WTC11 (cell line): ENCODE results near the gene KIF3A. TPM values are rescaled to one million over a fixed set of nuclear protein-coding genes. Genes with fewer than 3 reads are reported as not detected.

Experiments used
- ATAC-seq: fragments of 200-7000 bp; cut with Tn5 transposase; 2 replicates; pipeline ENCODE4 v1.10.0; 2021; ENCODE audit warnings: mild to moderate bottlenecking, moderate library complexity
- CTCF ChIA-PET: fragments of 300-600 bp; sonication (Branson Sonifier 250); formaldehyde crosslinking; loops from one replicate; lab custom pipeline; 2021; ENCODE audit warnings: antibody characterized with exemption; lab: Charles Lee
- POLR2A ChIA-PET: fragments of 350-600 bp; sonication (Branson Sonifier 250); formaldehyde crosslinking; loops from one replicate; lab custom pipeline; 2021; ENCODE audit warnings: antibody characterized with exemption; lab: Charles Lee
- DNase-seq: peaks from one replicate; pipeline ENCODE4 v3.0.0; 2021; ENCODE audit warnings: low spot score
- H3K27ac Mint-ChIP-seq: 2 replicates; pipeline ENCODE4 v1.8.0; 2021; ENCODE audit warnings: mixed read lengths
- H3K27me3 Mint-ChIP-seq: 2 replicates; pipeline ENCODE4 v1.8.0; 2021; ENCODE audit warnings: low read depth, mild to moderate bottlenecking, moderate library complexity, mixed read lengths
- H3K36me3 Mint-ChIP-seq: 2 replicates; pipeline ENCODE4 v1.8.0; 2021; ENCODE audit warnings: mixed read lengths
- H3K4me1 Mint-ChIP-seq: 2 replicates; pipeline ENCODE4 v1.8.0; 2022; ENCODE audit warnings: mixed read lengths
- H3K4me3 Mint-ChIP-seq: 2 replicates; pipeline ENCODE4 v1.8.0; 2021; ENCODE audit warnings: mild to moderate bottlenecking, moderate library complexity, mixed read lengths
- H3K9me3 Mint-ChIP-seq: 2 replicates; pipeline ENCODE4 v1.8.0; 2021; ENCODE audit warnings: mixed read lengths
- ATF3 ChIP-seq: sonication (generic); formaldehyde crosslinking; conservative IDR thresholded peaks from 2 replicates; pipeline ENCODE4 v1.8.1; 2022; ENCODE audit warnings: mild to moderate bottlenecking, missing genetic modification reagents
- CBFB ChIP-seq: sonication (generic); formaldehyde crosslinking; IDR thresholded peaks from 2 replicates; pipeline ENCODE4 v1.8.1; 2022; ENCODE audit warnings: mild to moderate bottlenecking, low read depth, missing genetic modification reagents
- CTCF ChIP-seq: fragments of 200-600 bp; IDR thresholded peaks from 2 replicates; pipeline ENCODE4 v1.8.0; 2022; ENCODE audit warnings: antibody characterized with exemption
- E2F1 ChIP-seq: sonication (generic); formaldehyde crosslinking; IDR thresholded peaks from 2 replicates; pipeline ENCODE4 v1.8.0; 2022; ENCODE audit warnings: mild to moderate bottlenecking, missing genetic modification reagents
- ETV6 ChIP-seq: sonication (generic); formaldehyde crosslinking; IDR thresholded peaks from 2 replicates; pipeline ENCODE4 v1.8.1; 2022; ENCODE audit warnings: mild to moderate bottlenecking, missing genetic modification reagents
- GABPB1 ChIP-seq: sonication (generic); formaldehyde crosslinking; IDR thresholded peaks from 2 replicates; pipeline ENCODE4 v1.8.1; 2023; ENCODE audit warnings: mild to moderate bottlenecking, missing genetic modification reagents
- GRHL2 ChIP-seq: fragments of 250-450 bp; sonication (Bioruptor Pico); IDR thresholded peaks from 2 replicates; pipeline ENCODE4 v1.8.0; 2022; ENCODE audit warnings: mild to moderate bottlenecking, moderate library complexity; ENCODE audit not compliant: insufficient replicate concordance, severe bottlenecking
- JUN ChIP-seq: sonication (generic); formaldehyde crosslinking; IDR thresholded peaks from 2 replicates; pipeline ENCODE4 v1.8.0; 2023; ENCODE audit warnings: mild to moderate bottlenecking, missing genetic modification reagents
- MAX ChIP-seq: sonication (generic); formaldehyde crosslinking; IDR thresholded peaks from 2 replicates; pipeline ENCODE4 v1.8.0; 2022; ENCODE audit warnings: mild to moderate bottlenecking, missing genetic modification reagents
- NR1H2 ChIP-seq: sonication (generic); formaldehyde crosslinking; IDR thresholded peaks from 2 replicates; pipeline ENCODE4 v1.9.0; 2021; ENCODE audit warnings: mild to moderate bottlenecking, moderate library complexity, missing genetic modification reagents
- PRRX2 ChIP-seq: fragments of 250-450 bp; sonication (Bioruptor Pico); IDR thresholded peaks from 2 replicates; pipeline ENCODE4 v1.8.0; 2021; ENCODE audit warnings: mild to moderate bottlenecking
- RELA ChIP-seq: sonication (generic); formaldehyde crosslinking; IDR thresholded peaks from 2 replicates; pipeline ENCODE4 v1.8.1; 2022; ENCODE audit warnings: missing genetic modification reagents, mild to moderate bottlenecking, borderline replicate concordance
- SMAD3 ChIP-seq: sonication (generic); formaldehyde crosslinking; IDR thresholded peaks from 2 replicates; pipeline ENCODE4 v1.8.0; 2022; ENCODE audit warnings: missing genetic modification reagents, mild to moderate bottlenecking, borderline replicate concordance
- STAT6 ChIP-seq: sonication (generic); formaldehyde crosslinking; conservative IDR thresholded peaks from 2 replicates; pipeline ENCODE4 v1.8.1; 2023; ENCODE audit warnings: mild to moderate bottlenecking, low read depth, missing genetic modification reagents, moderate library complexity
- TP53 ChIP-seq: sonication (generic); formaldehyde crosslinking; IDR thresholded peaks from 2 replicates; pipeline ENCODE4 v1.8.1; 2023; ENCODE audit warnings: mild to moderate bottlenecking, missing genetic modification reagents
- ZNF281 ChIP-seq: sonication (generic); formaldehyde crosslinking; IDR thresholded peaks from 2 replicates; pipeline ENCODE4 v1.8.0; 2023; ENCODE audit warnings: mild to moderate bottlenecking, missing genetic modification reagents
- ZNF396 ChIP-seq: fragments of 250-450 bp; sonication (Bioruptor Pico); IDR thresholded peaks from 2 replicates; pipeline ENCODE4 v1.8.0; 2021; ENCODE audit warnings: mild to moderate bottlenecking, moderate library complexity, borderline replicate concordance
- ZNF423 ChIP-seq: fragments of 250-450 bp; sonication (Bioruptor Pico); IDR thresholded peaks from 2 replicates; pipeline ENCODE4 v2.1.2; 2022; ENCODE audit warnings: mild to moderate bottlenecking, moderate library complexity
- ZNF532 ChIP-seq: fragments of 250-450 bp; sonication (Bioruptor Pico); IDR thresholded peaks from 2 replicates; pipeline ENCODE4 v1.9.0; 2021; ENCODE audit warnings: mild to moderate bottlenecking, borderline replicate concordance
- total RNA-seq: library from RNA; stranded (reverse); gene quantifications from 3 replicates; pipeline ENCODE4 v1.2.3, GENCODE V29; 2021

KIF3A gene
- total RNA-seq, 1 experiment from 2014 or later = 10.1 TPM

- TF ChIP-seq ZNF396 (CRISPR knock-in tag) = no peak
- TF ChIP-seq E2F1 (CRISPR knock-in tag) = no peak
- no peak for TF ChIP-seq JUN (CRISPR knock-in tag)
- no peak for TF ChIP-seq ETV6 (CRISPR knock-in tag)
Measured at GRCh38 chr5:132686193-132686592, 51.2 kb downstream of the KIF3A start (continued).

- no peak for ATAC-seq
- no peak overlapping the region for H3K4me3 Mint-ChIP-seq
- no peak for TF ChIP-seq ZNF281 (CRISPR knock-in tag)
- no peak for TF ChIP-seq CBFB
- TF ChIP-seq ZNF423 (CRISPR knock-in tag) = no peak
- no peak for TF ChIP-seq NR1H2
- no peak for TF ChIP-seq STAT6 (CRISPR knock-in tag)
- TF ChIP-seq GABPB1 (CRISPR knock-in tag) = no peak
- TF ChIP-seq GRHL2 (CRISPR knock-in tag) = no peak
- TF ChIP-seq CTCF = no peak
- no peak for TF ChIP-seq PRRX2 (CRISPR knock-in tag)
- no peak for TF ChIP-seq ATF3
- TF ChIP-seq SMAD3 (CRISPR knock-in tag) = no peak
- TF ChIP-seq MAX (CRISPR knock-in tag) = no peak
- no peak for TF ChIP-seq ZNF532 (CRISPR knock-in tag)
- no peak for TF ChIP-seq TP53 (CRISPR knock-in tag)
- no peak for TF ChIP-seq RELA (CRISPR knock-in tag)
- TF ChIP-seq, all 79 proteins: peak for 0
- no peaks in the 10 kb centered on the region for H3K9me3 Mint-ChIP-seq
- no peaks in the 10 kb centered on the region for H3K27me3 Mint-ChIP-seq
- POLR2A ChIA-PET = no interaction called here
- H3K4me1 Mint-ChIP-seq = peaks cover 3% of the 10 kb centered on the region
- no peak overlapping the region for H3K27ac Mint-ChIP-seq
- DNase-seq = no peak
- H3K36me3 Mint-ChIP-seq = no peaks in the 10 kb centered on the region
- CTCF ChIA-PET = no interaction called here
Measured at GRCh38 chr5:132684922-132685720, 52.2 kb downstream of the KIF3A start.
